GM10248 (cell line): Measurements from ENCODE around the gene CHFR.
"Not testable (repeated sequence)": the region's sequence is repeated elsewhere in the genome, so short reads cannot be mapped to it uniquely, and the experiment has no call there.

Experiments used
- CTCF ChIA-PET: fragments of 300-600 bp; sonication (Branson Sonifier 250); formaldehyde crosslinking; extraction: SDS; loops from one replicate; lab custom pipeline; 2021; ENCODE audit warnings: antibody characterized with exemption; lab: Yijun Ruan, JAX
- POLR2A ChIA-PET: fragments of 350-650 bp; sonication (Branson Sonifier 250); formaldehyde crosslinking; extraction: SDS; loops from one replicate; lab custom pipeline; 2020; ENCODE audit warnings: antibody characterized with exemption; lab: Yijun Ruan, JAX
- DNase-seq: peaks from one replicate; pipeline ENCODE4 v3.0.0; 2012; ENCODE audit errors: extremely low spot score
- TF ChIP-seq, protein P1 (sequence below): IDR thresholded peaks from 2 replicates; pipeline ENCODE4 v1.5.1; 2012; ENCODE audit warnings: mild to moderate bottlenecking, low read depth; ENCODE audit errors: extremely low read depth, missing control alignments, control extremely low read depth

CHFR gene

GRCh38 chr12:132813443-132813842 lies 74.0 kb downstream of the CHFR start:
- no peak for DNase-seq
- TF ChIP-seq, protein P1, sequence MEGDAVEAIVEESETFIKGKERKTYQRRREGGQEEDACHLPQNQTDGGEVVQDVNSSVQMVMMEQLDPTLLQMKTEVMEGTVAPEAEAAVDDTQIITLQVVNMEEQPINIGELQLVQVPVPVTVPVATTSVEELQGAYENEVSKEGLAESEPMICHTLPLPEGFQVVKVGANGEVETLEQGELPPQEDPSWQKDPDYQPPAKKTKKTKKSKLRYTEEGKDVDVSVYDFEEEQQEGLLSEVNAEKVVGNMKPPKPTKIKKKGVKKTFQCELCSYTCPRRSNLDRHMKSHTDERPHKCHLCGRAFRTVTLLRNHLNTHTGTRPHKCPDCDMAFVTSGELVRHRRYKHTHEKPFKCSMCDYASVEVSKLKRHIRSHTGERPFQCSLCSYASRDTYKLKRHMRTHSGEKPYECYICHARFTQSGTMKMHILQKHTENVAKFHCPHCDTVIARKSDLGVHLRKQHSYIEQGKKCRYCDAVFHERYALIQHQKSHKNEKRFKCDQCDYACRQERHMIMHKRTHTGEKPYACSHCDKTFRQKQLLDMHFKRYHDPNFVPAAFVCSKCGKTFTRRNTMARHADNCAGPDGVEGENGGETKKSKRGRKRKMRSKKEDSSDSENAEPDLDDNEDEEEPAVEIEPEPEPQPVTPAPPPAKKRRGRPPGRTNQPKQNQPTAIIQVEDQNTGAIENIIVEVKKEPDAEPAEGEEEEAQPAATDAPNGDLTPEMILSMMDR: no peak
- CTCF ChIA-PET: no interaction called here
- POLR2A ChIA-PET: no interaction called here

GRCh38 chr12:132812631-132813305 lies 74.6 kb downstream of the CHFR start:
- DNase-seq: no peak
- POLR2A ChIA-PET: interaction anchor here (0.6 kb wide), 1 partner anchor 22 kb away, joined by 3 read pairs; no protein-coding TSS in a partner anchor
- CTCF ChIA-PET: no interaction called here
- TF ChIP-seq, protein P1: no peak

- POLR2A ChIA-PET, DNase-seq: not testable (repeated sequence)
- CTCF ChIA-PET: interaction anchor here (2.0 kb wide), 1 partner anchor 17 kb away, joined by 5 read pairs; no protein-coding TSS in a partner anchor
- TF ChIP-seq, protein P1: peak; percentile 59
Measured at GRCh38 chr12:132809391-132809790, 78.0 kb downstream of the CHFR start.

DNA sequence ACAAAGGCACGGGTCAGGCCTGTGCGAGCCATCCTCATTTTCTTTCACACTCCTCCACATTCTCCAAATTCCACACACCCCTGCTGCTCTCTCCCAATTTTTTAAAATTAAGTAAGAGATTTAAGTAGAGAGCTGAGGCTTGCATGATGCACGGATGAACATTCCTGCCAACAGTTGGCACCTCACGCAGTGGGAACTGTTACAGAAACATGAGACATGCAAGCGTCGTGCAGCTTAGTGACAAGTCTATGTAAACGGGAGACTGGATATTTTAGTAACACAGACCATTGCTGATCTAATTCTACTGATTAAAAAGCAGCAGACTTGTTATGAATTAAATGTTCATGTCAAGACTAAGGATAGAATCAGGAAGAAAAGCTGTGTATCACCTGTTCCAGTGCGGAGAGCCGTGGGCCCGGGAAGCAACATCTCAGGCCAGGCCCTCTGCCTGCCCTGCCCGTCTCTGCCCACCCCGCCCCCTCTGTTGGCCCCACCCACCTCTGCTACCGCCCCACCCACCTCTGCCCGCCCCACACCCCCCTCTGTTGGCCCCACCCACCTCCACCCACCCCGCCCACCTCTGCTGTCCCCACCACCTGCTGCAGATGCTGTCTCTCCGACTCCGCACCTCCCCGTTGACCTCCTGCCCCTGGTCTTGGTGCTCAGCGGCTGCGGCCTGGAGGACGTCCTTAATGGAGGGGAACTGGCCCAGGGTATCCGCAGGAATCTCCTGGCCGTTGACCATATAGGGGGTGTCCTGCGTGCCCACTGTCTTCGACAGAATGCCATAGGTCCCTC lies 79.9 kb downstream of the CHFR start:
- no peak for DNase-seq
- POLR2A ChIA-PET: no interaction called here
- CTCF ChIA-PET: interaction anchor here (1.6 kb wide), 1 partner anchor 12 kb away, joined by 5 read pairs; no protein-coding TSS in a partner anchor
- TF ChIP-seq, protein P1: no peak

- ChIA-PET CTCF (interaction anchor here (1.6 kb wide), 1 partner anchor 12 kb away, joined by 5 read pairs; no protein-coding TSS in a partner anchor), POLR2A (no interaction called here)
- TF ChIP-seq, protein P1: no peak
- no peak for DNase-seq
Measured at GRCh38 chr12:132806857-132807256, 80.5 kb downstream of the CHFR start.

GRCh38 chr12:132804426-132804861 lies 83.0 kb downstream of the CHFR start:
- no peak for DNase-seq
- CTCF ChIA-PET: no interaction called here
- TF ChIP-seq, protein P1: no peak
- POLR2A ChIA-PET: no interaction called here
